Activated CD8-positive, alpha-beta T cell treated with anti-CD3 and anti-CD28 coated beads for 36 hours (primary cell): ENCODE results near the gene FBXL16. TPM values are rescaled to one million over a fixed set of nuclear protein-coding genes. Genes with fewer than 3 reads are reported as not detected.

Experiments
- ATAC-seq: fragments of 200-7000 bp; cut with Tn5 transposase; one replicate; pipeline ENCODE4 v1.10.0; 2021; ENCODE audit warnings: mild to moderate bottlenecking, moderate library complexity
- CTCF ChIA-PET: fragments of 350-600 bp; sonication (Branson Sonifier 250); formaldehyde crosslinking; loops from one replicate; lab custom pipeline; 2021; ENCODE audit warnings: antibody characterized with exemption; lab: Charles Lee
- POLR2A ChIA-PET: fragments of 350-600 bp; sonication (Branson Sonifier 250); formaldehyde crosslinking; loops from one replicate; lab custom pipeline; 2021; ENCODE audit warnings: antibody characterized with exemption; lab: Charles Lee
- DNase-seq: peaks from one replicate; pipeline ENCODE4 v3.0.0-alpha.2; 2020
- H3K27ac Mint-ChIP-seq: one replicate; pipeline ENCODE4 v1.8.0; 2021; ENCODE audit warnings: mild to moderate bottlenecking, mixed read lengths
- H3K27me3 Mint-ChIP-seq: one replicate; pipeline ENCODE4 v1.8.0; 2021; ENCODE audit warnings: mixed read lengths
- H3K36me3 Mint-ChIP-seq: one replicate; pipeline ENCODE4 v1.8.0; 2021; ENCODE audit warnings: low read depth, mixed read lengths
- H3K4me1 Mint-ChIP-seq: one replicate; pipeline ENCODE4 v1.8.0; 2021; ENCODE audit warnings: low read depth, mixed read lengths
- H3K4me3 Mint-ChIP-seq: one replicate; pipeline ENCODE4 v1.8.0; 2021; ENCODE audit warnings: mild to moderate bottlenecking, moderate library complexity, mixed read lengths
- H3K9me3 Mint-ChIP-seq: one replicate; pipeline ENCODE4 v1.8.0; 2021; ENCODE audit warnings: mixed read lengths
- intact Hi-C: fragments of 100-400 bp; cut with micrococcal nuclease; formaldehyde crosslinking; loops from one replicate; pipeline ENCODE4 v1.10.0; 2022
- total RNA-seq, 2 experiments: library from RNA; stranded (reverse); gene quantifications; one replicate each; pipeline ENCODE4 v1.2.3, GENCODE V29; 2021
- TF ChIP-seq, protein P1 (sequence below): fragments of 200-600 bp; IDR thresholded peaks from one replicate; pipeline ENCODE4 v1.8.0; 2022; ENCODE audit warnings: antibody characterized with exemption, mild to moderate bottlenecking

The FBXL16 gene
- total RNA-seq, 2 experiments from 2014 or later: 5.9 to 8.0 TPM

DNA sequence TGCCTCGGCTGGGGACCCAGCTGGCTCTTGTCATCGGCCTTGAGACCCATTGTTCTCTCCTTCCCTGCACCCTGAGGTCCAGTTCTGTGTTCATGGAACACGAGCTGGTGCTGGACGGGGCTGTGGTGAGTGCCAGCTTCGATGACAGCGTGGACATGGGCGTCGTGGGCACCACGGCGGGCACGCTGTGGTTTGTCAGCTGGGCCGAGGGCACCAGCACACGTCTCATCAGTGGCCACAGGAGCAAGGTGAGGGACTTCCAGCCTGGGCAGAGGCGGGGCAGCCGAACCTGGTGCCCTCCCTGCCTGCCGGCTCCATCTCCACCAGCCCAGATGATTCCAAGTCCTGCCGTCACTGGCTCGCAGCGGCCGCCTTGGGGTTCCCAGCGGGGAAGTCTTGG lies 43.0 kb downstream of the FBXL16 start:
- peaks cover 11% of the 10 kb centered on the region for H3K4me1 Mint-ChIP-seq
- DNase-seq (no peak), ATAC-seq (no peak)
- H3K9me3 Mint-ChIP-seq: no peaks in the 10 kb centered on the region
- peaks cover 10% of the 10 kb centered on the region for H3K36me3 Mint-ChIP-seq
- ChIA-PET POLR2A (interaction anchor here (0.8 to 4.6 kb wide), 5 partner anchors 13 to 26 kb away, joined by 3 to 28 read pairs (median 4); partner anchors contain the start of genes JMJD8, METTL26, RHBDL1 and WDR90), CTCF (interaction anchor here (1.2 kb wide), 1 partner anchor 58 kb away, joined by 3 read pairs; no protein-coding TSS in a partner anchor)
- H3K4me3 Mint-ChIP-seq: no peak overlapping the region
- TF ChIP-seq, protein P1, sequence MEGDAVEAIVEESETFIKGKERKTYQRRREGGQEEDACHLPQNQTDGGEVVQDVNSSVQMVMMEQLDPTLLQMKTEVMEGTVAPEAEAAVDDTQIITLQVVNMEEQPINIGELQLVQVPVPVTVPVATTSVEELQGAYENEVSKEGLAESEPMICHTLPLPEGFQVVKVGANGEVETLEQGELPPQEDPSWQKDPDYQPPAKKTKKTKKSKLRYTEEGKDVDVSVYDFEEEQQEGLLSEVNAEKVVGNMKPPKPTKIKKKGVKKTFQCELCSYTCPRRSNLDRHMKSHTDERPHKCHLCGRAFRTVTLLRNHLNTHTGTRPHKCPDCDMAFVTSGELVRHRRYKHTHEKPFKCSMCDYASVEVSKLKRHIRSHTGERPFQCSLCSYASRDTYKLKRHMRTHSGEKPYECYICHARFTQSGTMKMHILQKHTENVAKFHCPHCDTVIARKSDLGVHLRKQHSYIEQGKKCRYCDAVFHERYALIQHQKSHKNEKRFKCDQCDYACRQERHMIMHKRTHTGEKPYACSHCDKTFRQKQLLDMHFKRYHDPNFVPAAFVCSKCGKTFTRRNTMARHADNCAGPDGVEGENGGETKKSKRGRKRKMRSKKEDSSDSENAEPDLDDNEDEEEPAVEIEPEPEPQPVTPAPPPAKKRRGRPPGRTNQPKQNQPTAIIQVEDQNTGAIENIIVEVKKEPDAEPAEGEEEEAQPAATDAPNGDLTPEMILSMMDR: no peak
- intact Hi-C loops: loop anchor here (10.0 kb wide), 1 partner anchor 78 kb away; no protein-coding TSS in a partner anchor
- no peaks in the 10 kb centered on the region for H3K27me3 Mint-ChIP-seq
- H3K27ac Mint-ChIP-seq: no peak overlapping the region

DNA sequence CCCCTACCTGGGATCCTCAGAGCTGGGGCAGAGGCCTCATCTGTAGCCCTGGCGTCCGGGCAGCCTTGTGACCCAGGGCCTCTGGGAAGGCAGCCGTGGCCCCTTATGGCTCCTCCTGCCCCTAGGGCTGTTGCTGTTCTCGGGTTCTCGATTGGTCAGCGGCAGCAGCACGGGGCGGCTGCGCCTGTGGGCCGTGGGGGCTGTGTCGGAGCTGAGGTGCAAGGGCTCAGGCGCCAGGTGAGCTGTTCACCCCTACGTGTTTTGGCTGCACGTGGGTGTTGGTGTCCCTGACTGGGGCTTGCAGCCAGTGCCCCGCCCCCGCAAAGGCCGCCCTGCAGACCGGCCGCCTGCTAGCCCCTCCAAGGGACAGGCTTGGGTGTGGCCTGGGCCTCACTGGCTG lies 43.5 kb downstream of the FBXL16 start:
- ATAC-seq (no peak), DNase-seq (no peak)
- Mint-ChIP-seq H3K4me1 (peaks cover 7% of the 10 kb centered on the region), H3K27ac (no peak overlapping the region), H3K27me3 (no peaks in the 10 kb centered on the region), H3K9me3 (no peaks in the 10 kb centered on the region), H3K36me3 (peaks cover 10% of the 10 kb centered on the region), H3K4me3 (no peak overlapping the region)
- intact Hi-C loops: loop anchor here (10.0 kb wide), 1 partner anchor 77 kb away; no protein-coding TSS in a partner anchor
- TF ChIP-seq, protein P1: no peak
- ChIA-PET POLR2A (interaction anchor here (0.7 to 4.6 kb wide), 6 partner anchors 13 to 66 kb away, joined by 3 to 28 read pairs (median 4); partner anchors contain the start of genes JMJD8, METTL26, RHBDL1 and WDR90), CTCF (interaction anchor here (1.2 kb wide), 1 partner anchor 58 kb away, joined by 3 read pairs; no protein-coding TSS in a partner anchor)

DNA sequence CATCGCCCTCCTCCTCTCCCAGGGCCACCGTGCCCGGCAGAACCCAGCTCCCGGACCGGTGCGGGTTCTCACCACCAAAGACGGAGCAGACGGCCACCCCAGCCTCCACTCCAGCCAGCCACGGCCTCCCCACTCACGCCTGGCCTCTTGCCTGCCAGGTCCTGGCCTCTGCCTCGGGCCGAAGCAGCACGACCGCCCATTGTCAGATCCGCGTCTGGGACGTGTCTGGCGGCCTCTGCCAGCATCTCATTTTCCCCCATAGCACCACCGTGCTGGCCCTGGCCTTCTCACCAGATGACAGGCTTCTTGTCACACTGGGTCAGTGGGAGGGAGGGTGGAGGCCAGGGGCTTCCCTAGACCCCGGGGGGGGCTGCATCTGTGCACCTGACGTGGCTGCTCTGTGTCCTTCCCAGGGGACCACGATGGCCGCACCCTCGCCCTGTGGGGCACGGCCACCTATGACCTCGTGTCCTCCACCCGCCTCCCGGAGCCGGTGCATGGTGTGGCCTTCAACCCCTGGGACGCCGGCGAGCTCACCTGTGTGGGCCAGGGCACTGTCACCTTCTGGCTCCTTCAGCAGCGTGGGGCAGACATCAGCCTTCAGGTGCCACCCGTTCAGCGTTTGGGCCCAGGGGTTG lies 44.3 kb downstream of the FBXL16 start:
- CTCF ChIA-PET: no interaction called here
- Mint-ChIP-seq H3K27me3 (no peaks in the 10 kb centered on the region), H3K4me3 (no peak overlapping the region), H3K9me3 (no peaks in the 10 kb centered on the region), H3K27ac (no peak overlapping the region), H3K4me1 (peaks cover 7% of the 10 kb centered on the region), H3K36me3 (peaks cover 10% of the 10 kb centered on the region)
- DNase-seq: no peak
- no peak for ATAC-seq
- TF ChIP-seq, protein P1: no peak
- POLR2A ChIA-PET: interaction anchor here (0.7 to 4.6 kb wide), 5 partner anchors 12 to 67 kb away, joined by 3 to 28 read pairs (median 3); partner anchors contain the start of genes METTL26 and WDR90
- intact Hi-C loops: loop anchor here (10.0 kb wide), 1 partner anchor 77 kb away; no protein-coding TSS in a partner anchor

DNA sequence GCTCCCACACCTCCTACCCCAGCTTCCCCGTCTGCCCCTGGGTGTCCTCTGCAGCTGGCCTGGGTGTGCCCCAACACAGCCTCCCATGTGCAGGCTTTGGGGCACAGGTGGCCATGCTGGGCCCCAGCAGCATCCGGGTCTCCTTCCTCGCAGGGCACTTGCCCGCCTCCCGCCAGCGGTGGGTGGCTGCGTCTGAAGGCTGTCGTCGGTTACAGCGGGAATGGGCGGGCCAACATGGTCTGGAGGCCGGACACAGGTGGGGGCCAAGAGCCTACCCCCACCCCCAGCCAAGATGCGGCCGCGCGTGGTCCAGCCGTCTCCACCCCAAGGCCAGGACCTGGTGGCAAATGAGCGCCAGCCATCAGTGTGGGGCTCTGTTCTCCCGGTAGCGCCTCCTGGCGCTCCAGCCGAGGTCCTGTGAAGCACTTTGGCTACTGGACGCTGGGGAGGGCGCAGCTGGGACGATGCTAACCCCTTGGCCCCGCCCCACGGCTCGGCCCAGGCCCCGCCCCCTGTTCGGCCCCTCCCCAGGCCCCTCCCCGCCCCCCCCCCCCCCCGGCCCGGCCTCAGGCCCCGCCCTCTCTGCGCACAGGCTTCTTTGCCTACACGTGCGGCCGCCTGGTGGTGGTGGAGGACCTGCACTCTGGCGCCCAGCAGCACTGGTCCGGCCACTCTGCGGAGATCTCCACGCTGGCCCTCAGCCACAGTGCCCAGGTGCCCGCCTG lies 45.0 kb downstream of the FBXL16 start:
- TF ChIP-seq, protein P1: peak; percentile 42
- DNase-seq (peak; percentile 75), ATAC-seq (peak; percentile 89)
- Mint-ChIP-seq H3K4me3 (no peak overlapping the region), H3K27me3 (no peaks in the 10 kb centered on the region), H3K27ac (no peak overlapping the region), H3K4me1 (peaks cover 7% of the 10 kb centered on the region), H3K9me3 (no peaks in the 10 kb centered on the region), H3K36me3 (peaks cover 10% of the 10 kb centered on the region)
- ChIA-PET CTCF (no interaction called here), POLR2A (interaction anchor here (1.2 to 4.6 kb wide), 3 partner anchors 11 to 19 kb away, joined by 3 to 28 read pairs (median 3); partner anchors contain the start of gene WDR90)
- intact Hi-C loops: loop anchor here (10.0 kb wide), 1 partner anchor 76 kb away; no protein-coding TSS in a partner anchor
